ENCODE data around the gene GIPR.

GIPR gene

GRCh38 chr19:45650722-45651121 lies 17.3 kb upstream of the GIPR start:
- Histone ChIP-seq H3K36me3 (ENCODE audit: insufficient read depth, insufficient read length, low read length) (no peaks in the 10 kb centered on the region), H3K4me3 (ENCODE audit: insufficient read length, low read depth) (no peak overlapping the region), H3K9me3 (ENCODE audit: insufficient read depth, low read length) (0 out of 2 replicates have a peak, but pooled peaks cover 4% of the 10 kb centered on the region), H3K27me3 (ENCODE audit: insufficient read depth, insufficient read length) (no peaks in the 10 kb centered on the region), H3K9ac (ENCODE audit: insufficient read length, low read depth) (no peak overlapping the region), H3K4me1 (ENCODE audit: insufficient read depth, insufficient read length) (peaks cover 5% of the 10 kb centered on the region)
- DNase-seq (ENCODE audit: low read depth, low spot score) = no peak
- TF ChIP-seq SUZ12 (IDR thresholded peaks at IDR 0.05; ENCODE audit: extremely low read depth, insufficient read depth, insufficient read length) (no peak), YY1 (IDR thresholded peaks at IDR 0.05; ENCODE audit: insufficient read depth, insufficient read length) (no peak), ZNF274 (IDR thresholded peaks at IDR 0.05; ENCODE audit: low read depth, low read length) (no peak)

- Histone ChIP-seq H3K27me3 (ENCODE audit: insufficient read depth, insufficient read length) (no peaks in the 10 kb centered on the region), H3K4me1 (ENCODE audit: insufficient read depth, insufficient read length) (peaks cover 8% of the 10 kb centered on the region), H3K9me3 (ENCODE audit: insufficient read depth, low read length) (no peaks in the 10 kb centered on the region), H3K4me3 (ENCODE audit: insufficient read length, low read depth) (no peak overlapping the region), H3K36me3 (ENCODE audit: insufficient read depth, insufficient read length, low read length) (no peaks in the 10 kb centered on the region), H3K9ac (ENCODE audit: insufficient read length, low read depth) (no peak overlapping the region)
- no peak for DNase-seq (ENCODE audit: low read depth, low spot score)
- TF ChIP-seq ZNF274 (IDR thresholded peaks at IDR 0.05; ENCODE audit: low read depth, low read length) (no peak), YY1 (IDR thresholded peaks at IDR 0.05; ENCODE audit: insufficient read depth, insufficient read length) (no peak), SUZ12 (IDR thresholded peaks at IDR 0.05; ENCODE audit: extremely low read depth, insufficient read depth, insufficient read length) (no peak)
These were observed 14.4 kb upstream of the GIPR start for GRCh38 chr19:45653634-45654033.

- no peak for DNase-seq (ENCODE audit: low read depth, low spot score)
- Histone ChIP-seq H3K9ac (ENCODE audit: insufficient read length, low read depth) (no peak overlapping the region), H3K27me3 (ENCODE audit: insufficient read depth, insufficient read length) (no peaks in the 10 kb centered on the region), H3K4me3 (ENCODE audit: insufficient read length, low read depth) (no peak overlapping the region), H3K9me3 (ENCODE audit: insufficient read depth, low read length) (no peaks in the 10 kb centered on the region), H3K4me1 (ENCODE audit: insufficient read depth, insufficient read length) (peaks cover 8% of the 10 kb centered on the region), H3K36me3 (ENCODE audit: insufficient read depth, insufficient read length, low read length) (no peaks in the 10 kb centered on the region)
- TF ChIP-seq YY1 (IDR thresholded peaks at IDR 0.05; ENCODE audit: insufficient read depth, insufficient read length) = no peak
- TF ChIP-seq ZNF274 (IDR thresholded peaks at IDR 0.05; ENCODE audit: low read depth, low read length) = no peak
- no peak for TF ChIP-seq SUZ12 (IDR thresholded peaks at IDR 0.05; ENCODE audit: extremely low read depth, insufficient read depth, insufficient read length)
These were observed 12.9 kb upstream of the GIPR start for GRCh38 chr19:45655073-45655472.

- Histone ChIP-seq H3K9ac (ENCODE audit: insufficient read length, low read depth) (no peak overlapping the region), H3K9me3 (ENCODE audit: insufficient read depth, low read length) (no peaks in the 10 kb centered on the region), H3K4me3 (ENCODE audit: insufficient read length, low read depth) (no peak overlapping the region), H3K4me1 (ENCODE audit: insufficient read depth, insufficient read length) (peaks cover 11% of the 10 kb centered on the region), H3K36me3 (ENCODE audit: insufficient read depth, insufficient read length, low read length) (no peaks in the 10 kb centered on the region), H3K27me3 (ENCODE audit: insufficient read depth, insufficient read length) (no peaks in the 10 kb centered on the region)
- no peak for TF ChIP-seq SUZ12 (IDR thresholded peaks at IDR 0.05; ENCODE audit: extremely low read depth, insufficient read depth, insufficient read length)
- TF ChIP-seq YY1 (IDR thresholded peaks at IDR 0.05; ENCODE audit: insufficient read depth, insufficient read length) = no peak
- no peak for TF ChIP-seq ZNF274 (IDR thresholded peaks at IDR 0.05; ENCODE audit: low read depth, low read length)
- DNase-seq (ENCODE audit: low read depth, low spot score) = no peak
These were observed 10.4 kb upstream of the GIPR start for GRCh38 chr19:45657520-45658167.

GRCh38 chr19:45659096-45659729 lies 8.8 kb upstream of the GIPR start:
- Histone ChIP-seq H3K36me3 (ENCODE audit: insufficient read depth, insufficient read length, low read length) (no peaks in the 10 kb centered on the region), H3K9me3 (ENCODE audit: insufficient read depth, low read length) (no peaks in the 10 kb centered on the region), H3K27me3 (ENCODE audit: insufficient read depth, insufficient read length) (no peaks in the 10 kb centered on the region), H3K9ac (ENCODE audit: insufficient read length, low read depth) (no peak overlapping the region), H3K4me3 (ENCODE audit: insufficient read length, low read depth) (no peak overlapping the region), H3K4me1 (ENCODE audit: insufficient read depth, insufficient read length) (peaks cover 9% of the 10 kb centered on the region)
- TF ChIP-seq YY1 (IDR thresholded peaks at IDR 0.05; ENCODE audit: insufficient read depth, insufficient read length) (no peak), ZNF274 (IDR thresholded peaks at IDR 0.05; ENCODE audit: low read depth, low read length) (no peak), SUZ12 (IDR thresholded peaks at IDR 0.05; ENCODE audit: extremely low read depth, insufficient read depth, insufficient read length) (no peak)
- no peak for DNase-seq (ENCODE audit: low read depth, low spot score)

- H3K4me1 ChIP-seq (ENCODE audit: insufficient read depth, insufficient read length) = peaks cover 7% of the 10 kb centered on the region
- H3K9ac ChIP-seq (ENCODE audit: insufficient read length, low read depth) = peak overlapping the region; percentile 21
- DNase-seq (ENCODE audit: low read depth, low spot score) = no peak
- TF ChIP-seq YY1 (IDR thresholded peaks at IDR 0.05; ENCODE audit: insufficient read depth, insufficient read length) (no peak), ZNF274 (IDR thresholded peaks at IDR 0.05; ENCODE audit: low read depth, low read length) (no peak), SUZ12 (IDR thresholded peaks at IDR 0.05; ENCODE audit: extremely low read depth, insufficient read depth, insufficient read length) (no peak)
- H3K36me3 ChIP-seq (ENCODE audit: insufficient read depth, insufficient read length, low read length) = no peaks in the 10 kb centered on the region
- H3K9me3 ChIP-seq (ENCODE audit: insufficient read depth, low read length) = no peaks in the 10 kb centered on the region
- no peak overlapping the region for H3K4me3 ChIP-seq (ENCODE audit: insufficient read length, low read depth)
- H3K27me3 ChIP-seq (ENCODE audit: insufficient read depth, insufficient read length) = no peaks in the 10 kb centered on the region
These were observed 7.4 kb upstream of the GIPR start for GRCh38 chr19:45660636-45661035.

GRCh38 chr19:45663800-45664199 lies 4.2 kb upstream of the GIPR start:
- TF ChIP-seq ZNF274 (IDR thresholded peaks at IDR 0.05; ENCODE audit: low read depth, low read length) = no peak
- TF ChIP-seq YY1 (IDR thresholded peaks at IDR 0.05; ENCODE audit: insufficient read depth, insufficient read length) = no peak
- no peak for TF ChIP-seq SUZ12 (IDR thresholded peaks at IDR 0.05; ENCODE audit: extremely low read depth, insufficient read depth, insufficient read length)
- no peak overlapping the region for H3K4me3 ChIP-seq (ENCODE audit: insufficient read length, low read depth)
- H3K36me3 ChIP-seq (ENCODE audit: insufficient read depth, insufficient read length, low read length) = no peaks in the 10 kb centered on the region
- peaks cover 10% of the 10 kb centered on the region for H3K27me3 ChIP-seq (ENCODE audit: insufficient read depth, insufficient read length)
- H3K9ac ChIP-seq (ENCODE audit: insufficient read length, low read depth) = no peak overlapping the region
- no peaks in the 10 kb centered on the region for H3K9me3 ChIP-seq (ENCODE audit: insufficient read depth, low read length)
- no peak for DNase-seq (ENCODE audit: low read depth, low spot score)
- peaks cover 8% of the 10 kb centered on the region for H3K4me1 ChIP-seq (ENCODE audit: insufficient read depth, insufficient read length)
